HG03520 (cell line): Measurements from ENCODE around the gene PHF21B.
"Not testable (repeated sequence)": the region's sequence is repeated elsewhere in the genome, so short reads cannot be mapped to it uniquely, and the experiment has no call there.

Experiments
- ATAC-seq: cut with Tn5 transposase; IDR thresholded peaks from one replicate; pipeline ENCODE4 v1.9.1; 2021; ENCODE audit warnings: mild to moderate bottlenecking, moderate library complexity; ENCODE audit not compliant: unreplicated experiment

Gene PHF21B

DNA sequence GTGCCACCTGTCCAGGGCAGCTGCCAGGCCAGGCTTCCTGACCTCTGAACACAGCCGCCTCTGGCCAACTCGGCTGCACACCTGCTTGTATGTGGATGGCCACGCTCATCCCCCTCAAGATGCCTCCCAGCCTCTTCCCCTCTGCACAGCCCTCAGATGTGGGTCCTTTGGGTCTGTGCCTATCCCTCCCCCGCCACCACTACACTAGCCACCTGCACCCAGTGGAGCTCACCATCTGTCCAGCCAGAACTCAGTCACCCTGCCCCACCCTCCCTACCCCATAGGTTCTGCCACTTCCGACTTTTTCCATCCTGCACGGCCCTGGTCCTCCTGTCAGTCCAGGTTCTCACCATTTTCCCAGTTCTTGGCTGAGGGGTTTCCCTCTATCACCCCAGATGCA, 44.6 kb downstream of the PHF21B start:
- ATAC-seq, result no peak

DNA sequence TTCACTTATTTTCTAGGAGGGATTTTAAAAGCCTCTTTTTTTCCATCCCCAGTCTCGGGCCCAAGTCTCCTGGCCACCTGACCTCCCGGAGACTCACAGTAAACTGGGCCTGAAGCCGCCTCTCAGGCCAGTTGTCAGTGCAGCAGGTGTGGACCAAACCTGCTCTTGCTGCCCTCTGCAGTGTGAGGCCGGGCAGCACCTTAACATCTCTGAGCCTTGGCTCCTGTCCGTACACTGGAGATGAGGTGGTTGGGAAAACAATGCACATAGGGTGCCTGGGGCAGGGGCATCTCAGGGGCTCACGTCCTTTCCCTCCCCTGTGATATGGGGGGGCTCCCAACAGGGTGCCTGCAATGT, 45.1 kb downstream of the PHF21B start:
- ATAC-seq, result no peak

DNA sequence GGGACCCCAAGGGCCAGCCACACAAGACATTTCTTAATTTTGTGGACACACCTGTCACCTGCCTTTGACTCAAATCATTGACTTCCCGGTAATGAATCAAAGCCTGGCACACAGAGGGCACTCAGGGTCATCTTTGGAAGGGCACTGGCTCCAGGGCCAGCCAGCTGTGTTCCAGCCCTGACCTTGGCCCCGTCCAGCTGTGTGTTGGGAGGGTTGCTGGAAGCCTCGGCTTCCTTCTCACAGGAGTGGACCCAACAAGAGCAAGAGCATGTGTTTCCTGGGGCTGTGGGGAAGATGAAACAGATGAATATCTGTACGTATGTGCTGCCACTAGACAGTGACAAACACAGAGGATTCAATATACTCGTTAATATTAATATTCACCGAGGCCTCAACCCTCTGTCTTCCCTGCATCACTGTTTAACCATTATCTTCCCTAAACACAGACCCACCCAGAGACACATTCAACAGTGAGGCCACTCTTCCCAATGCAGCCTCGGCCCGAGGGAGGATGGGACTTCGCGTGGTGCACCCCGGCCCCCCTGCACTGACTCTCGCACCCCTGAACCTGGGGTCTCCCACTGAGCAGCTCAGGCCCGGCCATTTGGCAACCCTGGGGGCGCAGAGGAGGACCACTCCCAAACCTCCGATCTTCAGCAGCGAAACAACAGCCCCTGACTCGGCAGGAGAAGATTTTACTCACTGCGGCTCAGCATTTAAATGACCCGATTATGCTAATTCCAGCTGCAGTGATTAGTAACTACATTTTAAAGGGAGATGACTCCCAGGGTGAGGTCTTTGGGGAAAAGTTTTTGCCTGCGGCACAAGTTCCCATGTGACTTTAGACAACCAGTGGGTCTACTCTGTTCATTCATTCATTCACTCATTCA, 45.7 kb downstream of the PHF21B start:
- no peak for ATAC-seq

DNA sequence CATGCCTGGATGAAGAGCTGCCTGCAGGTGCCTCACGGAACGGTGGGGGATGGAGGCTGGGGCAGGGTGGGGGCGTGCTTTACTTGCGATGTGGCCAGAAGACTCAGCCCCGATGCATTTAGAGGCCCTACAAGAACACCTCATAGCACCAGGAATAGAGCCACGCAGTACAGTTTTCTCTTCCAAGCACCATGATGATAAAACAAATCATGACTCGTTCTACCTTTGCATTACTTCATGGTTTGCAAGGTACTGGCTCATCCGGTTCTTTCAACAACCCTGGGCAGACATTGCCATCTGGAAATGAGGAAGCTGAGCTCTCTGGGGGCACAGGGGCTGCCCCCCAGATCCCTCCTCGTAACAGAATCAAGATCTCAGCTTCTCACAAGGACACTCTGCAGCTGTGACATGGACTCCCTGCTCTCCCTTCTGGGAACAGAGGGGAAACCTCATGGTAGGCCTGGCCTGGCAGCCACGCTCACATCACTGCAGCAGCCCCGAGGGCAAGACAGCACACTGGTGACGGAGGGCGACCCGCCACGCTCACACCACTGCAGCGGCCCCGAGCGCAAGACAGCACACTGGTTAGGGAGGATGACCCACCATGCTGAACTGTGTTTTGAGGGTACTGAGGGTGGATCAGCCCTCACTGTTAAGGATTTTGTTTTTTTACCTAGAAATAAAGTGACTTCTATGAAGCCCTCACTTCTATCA, 46.9 kb downstream of the PHF21B start:
- no peak for ATAC-seq

DNA sequence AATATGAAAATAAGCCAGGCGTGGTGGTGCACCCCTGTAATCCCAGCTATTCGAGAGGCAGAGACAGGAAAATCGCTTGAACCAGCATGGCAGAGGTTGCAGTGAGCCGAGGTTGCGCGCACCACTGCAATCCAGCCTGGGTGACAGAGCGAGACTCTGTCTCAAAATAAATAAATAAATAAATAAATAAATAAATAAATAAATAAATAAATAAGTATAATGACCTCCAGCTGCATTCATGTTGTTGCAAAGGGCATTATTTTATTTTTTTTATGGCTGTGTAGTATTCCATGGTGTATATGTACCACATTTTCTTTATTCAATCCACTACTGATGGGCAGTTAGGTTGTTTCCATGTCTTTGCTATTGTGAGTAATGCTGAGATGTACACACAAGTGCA, 48.1 kb downstream of the PHF21B start:
- ATAC-seq, result not testable (repeated sequence)

DNA sequence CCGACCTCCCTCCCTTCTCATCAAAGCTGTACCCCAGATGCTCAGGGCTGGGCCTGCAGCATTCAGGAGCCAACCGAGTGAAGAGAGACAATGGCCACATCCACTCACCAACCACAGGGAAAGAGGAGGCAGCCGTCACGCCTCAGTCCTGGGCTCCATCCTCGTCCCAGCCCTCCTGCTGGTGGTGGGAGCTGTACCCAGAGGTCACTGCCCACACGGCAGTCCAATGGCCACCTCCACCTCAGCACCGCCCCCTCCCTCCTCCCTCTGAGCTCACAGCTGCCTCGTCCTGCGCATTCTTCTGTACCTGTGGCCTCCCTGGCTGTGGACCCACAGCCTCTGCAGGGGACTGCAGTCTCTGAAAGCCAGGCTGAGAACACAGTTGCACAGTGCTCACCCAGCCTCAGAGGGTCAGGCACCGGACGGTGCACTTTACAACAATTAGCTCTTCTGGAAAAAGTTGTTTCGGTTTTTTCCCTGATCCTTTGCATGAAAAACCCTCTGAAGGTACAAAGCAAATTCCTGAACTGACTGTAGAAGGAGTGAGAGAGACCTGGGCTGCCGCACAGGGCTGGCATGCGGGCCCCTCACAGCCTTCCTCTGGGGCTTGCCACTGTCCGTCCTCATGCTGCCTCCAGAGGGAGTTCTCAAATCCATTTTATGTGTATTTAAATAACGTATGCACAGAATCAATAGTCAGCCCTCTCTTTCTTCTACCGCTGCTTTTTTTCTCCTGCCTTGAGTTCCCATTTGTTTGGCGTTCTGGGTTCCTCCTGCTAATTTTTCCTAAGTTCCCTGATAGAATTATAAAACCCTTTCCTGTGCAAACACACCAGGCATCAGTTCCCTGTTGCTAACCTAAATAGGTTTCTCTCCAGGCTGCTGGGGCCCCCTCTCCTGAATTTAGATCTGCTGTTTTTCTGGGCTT, 52.7 kb downstream of the PHF21B start:
- ATAC-seq, result no peak

DNA sequence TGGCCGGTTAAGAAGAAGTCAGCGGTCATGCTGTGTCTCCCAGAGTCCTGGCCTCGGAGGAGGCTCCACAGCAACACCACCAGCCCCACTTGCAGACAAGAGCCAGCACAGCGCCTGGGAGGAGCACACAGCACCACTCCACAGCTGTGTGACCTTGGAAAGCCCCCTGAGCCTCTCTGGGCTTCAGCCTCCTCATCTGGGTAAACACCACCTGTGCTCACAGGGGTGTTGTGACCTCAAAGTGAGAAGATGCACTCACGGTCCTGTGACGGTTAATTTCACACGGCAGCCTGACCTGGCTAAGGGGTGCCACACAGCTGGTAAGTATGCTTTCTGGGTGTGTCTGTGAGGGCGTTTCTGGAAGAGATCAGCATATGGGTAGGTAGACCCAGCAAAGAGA, 54.7 kb downstream of the PHF21B start:
- no peak for ATAC-seq

DNA sequence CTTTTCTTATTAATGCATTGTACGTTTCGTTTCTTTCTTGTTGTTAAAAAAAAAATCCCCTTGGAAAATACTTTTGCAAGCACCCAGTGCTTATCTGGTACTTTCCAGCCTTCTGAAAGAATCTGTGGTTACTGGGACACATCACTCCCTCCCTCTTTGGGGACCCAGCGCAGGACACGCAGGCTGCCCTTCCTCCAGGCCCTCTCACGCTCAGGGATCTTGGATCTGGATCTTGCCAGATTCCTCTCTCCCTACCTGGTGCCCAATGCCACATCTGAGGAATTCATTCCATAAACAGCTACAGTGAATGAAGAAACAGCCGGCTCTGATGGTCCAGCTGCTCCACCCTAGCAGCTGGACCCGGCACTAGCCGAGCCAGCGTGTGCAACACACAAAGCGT, 55.7 kb downstream of the PHF21B start:
- ATAC-seq, result no peak

DNA sequence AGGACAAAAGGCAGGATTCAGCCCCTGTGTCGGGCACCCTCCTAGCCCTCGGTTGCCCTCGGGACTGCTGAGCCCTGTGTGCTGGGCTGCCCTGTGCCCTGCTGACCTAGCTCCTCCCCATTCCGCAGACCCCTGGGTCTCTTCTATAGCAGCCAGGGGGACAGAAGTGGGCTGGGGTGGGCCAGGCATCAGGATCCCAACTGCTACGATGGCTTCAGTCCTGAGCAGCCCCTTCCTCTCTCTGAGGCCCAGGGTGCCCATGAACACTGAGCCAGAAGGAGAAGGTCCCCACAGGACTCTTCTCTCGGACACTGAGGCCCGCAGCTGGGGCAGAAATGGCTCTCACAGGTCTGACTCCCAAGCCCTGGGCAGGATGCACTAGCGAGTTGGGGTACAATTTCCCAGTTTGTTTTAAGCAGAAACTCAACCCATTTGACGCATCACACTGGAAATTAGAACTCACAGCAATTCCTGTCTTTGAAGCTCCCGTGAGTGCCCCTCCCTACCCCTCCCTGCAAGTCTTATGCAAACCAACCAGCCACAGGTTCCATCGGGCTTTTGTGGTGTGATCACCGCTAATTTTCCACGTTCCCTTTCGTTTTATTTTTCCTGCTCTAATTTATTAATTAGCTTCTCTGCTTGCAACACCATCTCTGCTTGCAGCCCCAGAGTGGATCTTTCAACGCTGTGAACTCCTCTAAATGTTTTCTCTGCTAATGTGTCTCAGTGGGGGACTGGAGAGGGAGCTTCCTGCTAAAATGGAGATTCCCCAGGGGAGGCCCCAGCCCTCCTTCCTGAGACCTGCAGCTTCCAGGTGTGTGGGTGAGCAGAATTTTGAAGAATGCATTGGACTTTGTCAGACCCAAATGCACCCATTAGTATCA, 56.7 kb downstream of the PHF21B start:
- ATAC-seq, result no peak

DNA sequence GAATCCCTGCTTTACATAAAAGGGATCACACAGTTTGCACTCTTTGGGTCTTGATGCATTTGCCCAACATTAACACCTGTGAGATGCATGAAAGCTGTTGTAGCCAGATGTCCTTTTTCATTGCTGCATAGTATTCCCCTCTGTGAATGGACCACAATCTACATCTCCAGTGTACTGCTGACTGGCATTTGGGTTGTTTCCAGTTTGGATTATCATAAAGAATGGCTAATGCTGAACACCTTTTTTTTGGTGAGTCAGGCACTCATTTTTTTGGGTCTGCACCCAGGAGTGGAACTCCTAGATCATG, 58.3 kb downstream of the PHF21B start:
- no peak for ATAC-seq

DNA sequence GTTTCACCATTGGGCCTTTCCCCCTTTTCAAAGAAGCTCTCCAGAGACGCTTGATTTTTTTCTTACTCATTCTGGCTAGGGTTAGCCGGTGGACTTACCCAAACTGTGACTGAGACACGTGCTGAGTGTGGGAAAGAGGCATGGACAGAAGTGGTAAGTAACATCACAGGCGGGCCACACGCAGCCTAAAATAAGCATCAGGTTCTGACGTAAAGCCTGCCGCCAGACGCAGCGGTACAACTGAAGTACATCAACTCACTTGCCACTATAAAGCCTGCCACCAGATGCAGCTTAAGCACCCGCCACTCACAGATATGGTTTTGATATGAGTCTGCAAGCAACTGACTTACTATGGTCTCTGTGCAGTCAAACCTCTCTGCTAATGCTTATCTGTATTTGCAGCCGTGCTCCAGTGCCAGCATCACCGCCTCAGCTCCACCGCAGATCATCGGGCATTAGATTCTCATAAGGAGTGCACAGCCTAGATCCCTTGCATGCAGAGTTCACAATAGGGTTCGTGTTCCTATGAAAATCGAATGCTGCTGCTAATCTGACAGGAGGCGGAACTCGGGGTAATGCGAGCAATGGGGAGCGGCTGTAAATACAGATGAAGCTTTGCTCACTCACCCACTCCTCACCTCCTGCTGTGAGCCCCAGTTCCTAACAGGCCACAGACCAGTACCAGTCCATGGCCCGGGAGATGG, 58.8 kb downstream of the PHF21B start:
- ATAC-seq, result no peak

DNA sequence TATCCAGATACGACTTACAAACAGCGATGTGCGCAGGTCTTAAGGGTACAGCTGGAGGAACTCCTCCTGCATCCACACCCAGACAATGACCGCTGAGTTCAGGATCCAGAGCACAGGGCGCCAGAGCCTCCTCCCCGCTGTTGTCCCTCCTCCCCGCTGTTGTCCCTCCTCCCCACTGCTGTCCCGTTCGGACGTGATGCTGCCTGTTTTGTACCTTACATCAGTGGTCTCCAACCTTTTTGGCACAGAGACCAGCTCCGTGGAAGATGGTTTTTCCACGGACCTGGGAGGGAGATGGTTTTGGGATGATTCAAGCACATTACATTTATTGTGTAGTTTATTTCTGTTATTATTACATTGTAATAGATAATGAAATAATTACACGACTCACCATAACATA, 62.0 kb downstream of the PHF21B start:
- no peak for ATAC-seq

DNA sequence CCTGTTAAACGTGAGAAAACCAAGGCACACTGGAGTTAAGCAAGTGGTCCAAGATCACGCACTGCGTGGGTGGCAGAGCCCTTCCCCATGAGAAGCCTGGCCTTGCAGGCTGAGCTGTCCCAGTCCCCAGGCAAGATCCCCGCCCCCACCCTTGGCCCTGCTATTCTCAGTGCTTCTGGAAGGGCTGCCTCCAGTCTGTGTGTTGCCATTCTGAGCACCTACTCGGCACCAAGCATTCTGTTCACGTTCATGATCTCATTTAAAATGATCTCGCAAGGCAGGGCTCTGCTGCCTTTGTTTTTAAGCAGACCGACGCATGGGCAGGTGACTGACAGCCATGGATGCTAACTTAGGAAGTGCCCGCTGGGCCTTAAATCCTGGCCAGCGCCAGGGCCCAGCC, 62.8 kb downstream of the PHF21B start:
- ATAC-seq, result no peak

DNA sequence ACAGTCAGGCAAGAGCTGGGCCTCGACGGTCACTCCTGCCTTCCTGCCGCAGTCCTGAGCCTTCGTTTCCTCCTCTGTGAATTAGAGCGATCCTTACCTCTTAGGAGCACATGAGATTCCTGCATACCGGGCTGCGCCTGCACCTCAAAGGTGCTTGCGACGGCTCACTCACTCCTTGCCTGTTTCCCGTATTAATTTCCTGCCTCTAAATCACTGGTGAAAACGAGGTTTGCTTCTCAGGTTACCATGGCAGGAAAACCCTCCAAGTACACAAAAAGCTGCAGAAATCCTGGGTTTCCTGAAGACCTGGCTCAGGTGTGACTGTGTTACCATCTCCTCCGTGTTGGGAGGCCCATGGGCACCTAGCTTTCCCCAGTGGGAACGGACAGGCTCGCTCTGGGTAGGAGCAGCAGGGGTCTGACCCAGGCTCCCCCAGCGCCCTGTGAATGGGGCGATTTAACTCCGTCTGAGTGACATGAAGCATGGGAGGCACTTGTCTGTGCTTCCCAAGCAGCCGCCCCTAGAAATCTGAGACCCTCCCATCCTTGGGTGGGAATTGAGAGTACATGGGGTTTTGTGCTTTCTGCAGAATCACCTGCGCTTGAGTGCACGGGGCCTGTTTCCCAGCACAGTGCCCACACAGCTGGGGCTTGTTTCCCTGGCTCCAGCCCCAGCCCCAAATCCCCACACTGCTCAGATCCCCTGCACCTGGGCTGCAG, 64.8 kb downstream of the PHF21B start:
- no peak for ATAC-seq

DNA sequence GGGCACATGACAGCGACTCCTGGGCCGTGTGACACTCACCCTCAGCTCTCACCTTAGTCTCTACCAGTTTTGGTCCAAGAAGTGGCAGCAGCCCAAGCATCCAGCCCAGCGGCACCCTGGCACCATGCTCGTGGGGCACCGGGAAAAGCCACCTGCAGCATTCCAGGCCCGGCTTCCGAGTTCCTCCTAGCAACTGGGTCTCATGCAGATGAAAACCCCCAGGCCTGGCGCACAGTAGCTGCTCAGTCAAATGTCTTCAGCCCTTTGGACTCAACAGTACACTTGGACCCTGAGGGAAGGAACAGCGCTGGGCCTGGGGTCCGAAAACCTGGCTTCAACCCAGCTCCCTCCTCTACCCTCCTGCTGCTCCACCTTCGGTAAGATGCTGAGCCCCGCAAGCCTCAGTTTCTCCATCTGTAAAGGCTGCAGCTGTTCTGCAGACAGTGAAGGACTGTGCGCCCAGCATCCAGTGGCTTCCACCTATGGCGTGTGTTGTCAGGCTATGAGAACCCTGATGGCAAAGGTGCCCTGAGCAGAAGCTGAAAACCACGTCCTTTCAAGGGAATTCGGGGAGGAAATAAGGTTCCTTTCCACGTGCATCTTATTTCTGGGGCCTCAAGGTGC, 66.0 kb downstream of the PHF21B start:
- no peak for ATAC-seq

DNA sequence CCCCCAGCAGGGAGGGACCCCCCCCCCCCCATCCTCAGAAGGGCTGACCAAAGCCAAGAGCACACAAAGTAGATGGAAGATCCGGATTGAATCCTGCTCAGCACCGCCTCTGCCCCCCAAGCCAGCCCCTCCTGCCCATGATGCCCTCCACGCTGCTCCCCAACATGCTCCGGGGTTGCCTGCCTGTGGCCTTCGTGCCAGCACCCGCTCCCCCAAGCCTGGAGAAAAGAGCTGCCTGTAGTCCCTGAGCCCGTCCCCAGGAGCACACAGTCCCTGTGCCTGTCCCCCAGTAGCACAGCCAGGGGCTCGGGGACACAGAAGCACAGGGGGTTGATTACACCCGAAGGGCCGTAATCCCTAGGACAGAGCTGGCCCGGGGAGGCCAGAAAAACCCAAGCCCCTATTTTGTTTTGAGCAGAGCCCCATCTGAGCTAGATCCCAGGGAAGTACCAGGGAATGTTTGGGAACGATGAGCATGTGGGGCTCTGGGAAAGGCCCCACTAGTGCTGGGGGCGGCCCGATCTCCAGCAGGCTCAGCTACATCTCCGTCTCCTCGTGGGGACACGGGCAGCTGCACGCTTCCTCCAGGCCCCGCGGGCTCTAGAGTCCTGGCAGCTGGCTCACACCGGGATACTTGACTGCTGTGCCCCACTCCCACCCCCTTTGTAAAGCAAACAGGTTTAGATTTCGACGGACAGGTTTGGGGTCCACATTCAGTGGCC, 66.7 kb downstream of the PHF21B start:
- ATAC-seq, result no peak

DNA sequence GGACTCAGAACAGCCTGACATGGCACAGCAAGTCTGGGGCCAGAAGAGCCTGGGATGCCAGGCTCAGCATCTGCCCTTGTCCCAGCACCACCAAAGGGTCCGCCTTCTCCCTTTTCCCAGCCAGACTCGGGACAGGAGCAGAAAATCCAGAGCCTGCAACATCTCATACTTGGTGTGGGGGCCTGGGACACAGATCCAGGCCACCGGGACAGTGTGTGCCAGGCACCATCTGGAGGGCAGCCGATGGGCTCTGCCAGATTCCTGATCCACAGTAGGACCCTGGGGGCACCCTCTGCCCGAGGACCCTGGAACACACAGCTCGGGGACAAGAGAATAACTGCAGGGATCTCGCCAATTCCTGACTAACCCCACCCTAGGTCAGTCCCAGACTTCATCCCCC, 67.7 kb downstream of the PHF21B start:
- no peak for ATAC-seq

DNA sequence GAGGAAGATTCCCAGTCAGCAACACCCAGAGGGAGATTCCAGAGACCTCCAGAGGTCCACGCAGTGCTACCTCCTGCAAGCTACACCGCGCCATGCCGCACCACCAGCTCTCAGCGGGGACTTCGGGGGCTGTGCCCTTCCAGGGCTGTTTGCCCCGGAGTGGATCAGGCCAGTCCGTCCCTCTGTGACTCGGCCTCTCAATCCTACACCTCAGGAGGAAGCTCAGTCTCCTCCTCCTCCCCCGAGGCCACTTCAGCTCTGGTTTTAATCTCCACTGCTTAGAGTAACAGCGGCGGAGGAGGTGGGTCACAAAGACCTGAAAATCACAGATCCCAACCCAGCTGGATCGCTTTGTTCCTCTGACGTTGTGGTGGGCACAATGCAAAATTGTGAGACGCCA, 68.6 kb downstream of the PHF21B start:
- ATAC-seq, result no peak
